ENCODE measurements around the gene ZNF524.

Gene ZNF524

GRCh38 chr19:55603115-55603514 lies 3.0 kb downstream of the ZNF524 start:
- no peak for DNase-seq

- DNase-seq: no peak
Observed at GRCh38 chr19:55603581-55604292, 3.6 kb downstream of the ZNF524 start.

- DNase-seq: peak; percentile 94
Observed at GRCh38 chr19:55605207-55605636, 5.1 kb downstream of the ZNF524 start.

- peak; percentile 87 for DNase-seq
Observed at GRCh38 chr19:55605637-55606470, 5.8 kb downstream of the ZNF524 start, which contains the start of gene ZNF865. ZNF865 (plus strand) TSS chr19:55605647; CDS start chr19:55613619, 7,972 bp downstream.

- no peak for DNase-seq
Observed at GRCh38 chr19:55606471-55606787, 6.3 kb downstream of the ZNF524 start.

GRCh38 chr19:55606817-55607216 lies 6.7 kb downstream of the ZNF524 start:
- DNase-seq: no peak

- no peak for DNase-seq
Observed at GRCh38 chr19:55609326-55609725, 9.2 kb downstream of the ZNF524 start.

GRCh38 chr19:55611300-55611982 lies 11.4 kb downstream of the ZNF524 start:
- DNase-seq: no peak

GRCh38 chr19:55611983-55612645 lies 12.0 kb downstream of the ZNF524 start:
- DNase-seq: no peak

DNA sequence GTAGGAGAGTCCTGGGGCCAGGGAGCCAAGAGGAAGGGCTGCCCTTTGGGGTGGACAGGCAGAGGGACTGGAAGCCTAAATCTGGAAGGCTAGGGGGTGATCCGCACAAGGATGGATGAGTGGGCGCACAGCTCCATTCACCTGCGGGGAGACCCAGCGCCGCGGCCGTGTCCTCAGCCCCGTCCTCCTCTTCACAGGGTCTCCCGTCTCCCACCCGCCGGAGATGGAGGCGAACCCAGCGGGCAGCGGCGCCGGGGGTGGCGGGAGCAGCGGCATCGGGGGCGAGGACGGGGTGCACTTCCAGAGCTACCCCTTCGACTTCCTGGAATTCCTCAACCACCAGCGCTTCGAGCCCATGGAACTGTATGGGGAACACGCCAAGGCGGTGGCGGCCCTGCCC lies 13.3 kb downstream of the ZNF524 start:
- DNase-seq: no peak

- no peak for DNase-seq
Observed at GRCh38 chr19:55613930-55614710, 14.0 kb downstream of the ZNF524 start.

DNA sequence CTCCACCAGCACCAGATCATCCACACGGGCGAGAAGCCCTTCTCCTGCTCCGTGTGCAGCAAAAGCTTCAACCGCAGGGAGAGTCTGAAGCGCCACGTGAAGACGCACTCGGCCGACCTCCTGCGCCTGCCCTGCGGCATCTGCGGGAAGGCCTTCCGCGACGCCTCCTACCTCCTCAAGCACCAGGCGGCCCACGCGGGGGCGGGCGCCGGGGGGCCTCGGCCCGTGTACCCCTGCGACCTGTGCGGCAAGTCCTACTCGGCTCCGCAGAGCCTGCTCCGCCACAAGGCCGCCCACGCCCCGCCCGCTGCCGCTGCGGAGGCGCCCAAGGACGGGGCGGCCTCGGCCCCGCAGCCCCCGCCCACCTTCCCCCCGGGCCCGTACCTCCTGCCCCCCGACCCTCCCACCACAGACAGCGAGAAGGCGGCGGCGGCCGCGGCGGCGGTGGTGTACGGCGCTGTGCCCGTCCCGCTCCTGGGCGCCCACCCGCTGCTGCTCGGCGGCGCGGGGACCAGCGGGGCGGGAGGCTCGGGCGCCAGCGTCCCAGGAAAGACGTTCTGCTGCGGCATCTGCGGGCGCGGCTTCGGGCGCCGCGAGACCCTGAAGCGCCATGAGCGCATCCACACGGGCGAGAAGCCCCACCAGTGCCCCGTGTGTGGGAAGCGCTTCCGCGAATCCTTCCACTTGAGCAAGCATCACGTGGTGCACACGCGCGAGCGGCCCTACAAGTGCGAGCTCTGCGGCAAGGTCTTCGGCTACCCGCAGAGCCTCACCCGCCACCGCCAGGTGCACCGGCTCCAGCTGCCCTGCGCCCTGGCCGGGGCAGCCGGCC lies 14.8 kb downstream of the ZNF524 start:
- no peak for DNase-seq

DNA sequence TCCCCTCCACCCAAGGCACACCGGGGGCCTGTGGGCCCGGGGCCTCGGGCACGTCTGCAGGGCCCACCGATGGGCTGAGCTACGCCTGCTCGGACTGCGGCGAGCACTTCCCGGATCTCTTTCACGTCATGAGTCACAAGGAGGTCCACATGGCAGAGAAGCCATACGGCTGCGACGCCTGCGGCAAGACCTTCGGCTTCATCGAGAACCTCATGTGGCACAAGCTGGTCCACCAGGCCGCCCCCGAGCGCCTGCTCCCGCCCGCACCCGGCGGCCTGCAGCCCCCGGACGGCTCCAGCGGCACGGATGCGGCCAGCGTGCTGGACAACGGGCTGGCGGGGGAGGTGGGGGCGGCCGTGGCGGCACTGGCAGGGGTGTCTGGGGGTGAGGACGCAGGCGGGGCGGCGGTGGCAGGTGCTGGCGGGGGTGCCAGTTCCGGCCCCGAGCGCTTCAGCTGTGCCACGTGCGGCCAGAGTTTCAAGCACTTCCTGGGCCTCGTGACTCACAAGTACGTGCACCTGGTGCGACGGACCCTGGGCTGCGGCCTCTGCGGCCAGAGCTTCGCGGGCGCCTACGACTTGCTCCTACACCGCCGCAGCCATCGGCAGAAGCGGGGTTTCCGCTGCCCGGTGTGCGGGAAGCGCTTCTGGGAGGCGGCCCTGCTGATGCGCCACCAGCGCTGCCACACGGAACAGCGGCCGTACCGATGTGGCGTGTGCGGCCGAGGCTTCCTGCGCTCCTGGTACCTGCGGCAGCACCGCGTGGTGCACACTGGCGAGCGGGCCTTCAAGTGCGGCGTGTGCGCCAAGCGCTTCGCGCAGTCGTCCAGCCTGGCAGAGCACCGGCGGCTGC lies 15.7 kb downstream of the ZNF524 start:
- no peak for DNase-seq

- no peak for DNase-seq
Observed at GRCh38 chr19:55616395-55616875, 16.3 kb downstream of the ZNF524 start.

- no peak for DNase-seq
Observed at GRCh38 chr19:55617426-55617825, 17.3 kb downstream of the ZNF524 start.

DNA sequence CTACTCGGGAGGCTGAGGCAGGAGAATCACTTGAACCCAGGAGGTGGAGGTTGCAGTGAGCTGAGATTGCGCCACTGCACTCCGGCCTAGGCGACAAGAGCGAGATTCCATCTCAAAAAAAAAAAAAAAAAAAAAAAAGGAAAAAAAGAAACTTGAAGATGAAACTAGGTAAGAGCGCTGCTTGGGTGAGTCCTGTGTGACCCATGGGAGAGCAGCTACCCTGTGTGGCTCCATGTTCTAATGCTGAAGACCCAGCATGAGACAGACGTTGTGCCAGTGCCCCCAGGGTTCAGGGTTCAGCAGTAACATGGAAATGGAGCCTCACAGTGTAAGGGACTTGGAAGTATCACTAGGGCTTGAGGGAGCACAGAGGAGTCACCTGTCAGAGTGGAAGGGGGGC lies 18.3 kb downstream of the ZNF524 start:
- no peak for DNase-seq

GRCh38 chr19:55619286-55619685 lies 19.2 kb downstream of the ZNF524 start:
- DNase-seq: no peak

- no peak for DNase-seq
Observed at GRCh38 chr19:55620410-55621204, 20.5 kb downstream of the ZNF524 start.

GRCh38 chr19:55621205-55621672 lies 21.2 kb downstream of the ZNF524 start:
- DNase-seq: no peak
